ENCODE results near the gene PIGS.

The PIGS gene

GRCh38 chr17:28549236-28550132 is 21.8 kb downstream of the PIGS start:
- peak; percentile 78 to 88 for DNase-seq

- DNase-seq, result no peak
Observed at GRCh38 chr17:28548417-28549130, 22.8 kb downstream of the PIGS start.

DNA sequence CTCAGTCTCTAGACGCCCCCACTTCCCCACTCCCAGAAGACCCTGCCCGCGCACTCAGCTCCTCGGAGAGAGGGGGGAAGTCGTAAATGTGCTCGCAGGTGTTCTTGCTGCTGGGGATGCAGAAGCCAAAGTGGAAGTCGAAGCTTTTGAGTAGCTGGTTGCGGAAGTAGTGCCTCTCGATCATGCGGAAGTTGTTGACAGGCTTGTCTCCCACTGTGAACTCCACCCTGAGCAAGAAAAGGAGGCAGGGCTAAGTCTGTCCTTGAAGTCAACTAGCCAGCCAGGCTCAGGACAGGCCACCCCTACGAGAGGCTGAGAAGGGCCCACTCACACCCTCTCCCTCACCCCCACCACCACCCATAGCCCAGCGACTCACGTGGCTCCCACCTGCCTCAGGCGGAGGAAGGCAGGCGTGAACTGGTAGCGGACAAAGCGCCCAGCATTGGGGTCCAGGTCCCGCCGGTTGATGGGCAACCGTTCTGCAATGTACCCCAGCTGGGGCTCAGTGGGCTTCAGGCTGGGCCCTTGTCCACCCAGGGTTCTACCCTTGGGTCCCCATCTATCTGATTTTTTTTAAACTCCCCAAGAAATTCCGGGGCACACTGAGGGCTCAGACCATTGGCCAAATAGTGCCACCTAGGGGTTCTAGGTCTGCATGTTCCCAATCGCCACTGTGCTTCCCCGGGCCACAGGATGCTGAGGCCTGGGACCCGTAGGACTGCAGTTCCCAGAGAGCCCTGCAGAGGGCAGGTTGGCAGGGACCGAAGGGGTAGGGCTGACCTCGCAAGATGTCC is 23.5 kb downstream of the PIGS start:
- peak; percentile 62 to 82 for DNase-seq

GRCh38 chr17:28547096-28547622 is 24.2 kb downstream of the PIGS start:
- no peak for DNase-seq

GRCh38 chr17:28545787-28546415 is 25.4 kb downstream of the PIGS start:
- peak in 1 of 2 experiments; percentile 28 for DNase-seq

DNA sequence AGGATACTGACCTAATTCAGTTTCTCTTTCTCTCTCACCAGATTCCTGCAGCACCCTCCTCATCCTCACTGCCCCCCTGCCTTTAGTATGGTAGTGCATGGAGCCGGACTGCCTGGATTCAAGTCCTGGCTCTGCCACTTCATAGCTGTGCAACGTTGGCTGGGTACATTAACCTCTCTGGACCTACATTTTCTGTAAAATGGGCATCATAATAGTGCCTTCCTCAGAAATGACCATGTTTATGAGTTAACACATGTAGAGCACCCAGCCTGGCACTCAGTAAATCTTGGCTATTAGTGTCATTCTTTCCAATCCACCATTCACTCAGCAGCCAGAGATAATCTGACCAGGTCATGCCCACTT is 26.2 kb downstream of the PIGS start:
- DNase-seq, result no peak

DNA sequence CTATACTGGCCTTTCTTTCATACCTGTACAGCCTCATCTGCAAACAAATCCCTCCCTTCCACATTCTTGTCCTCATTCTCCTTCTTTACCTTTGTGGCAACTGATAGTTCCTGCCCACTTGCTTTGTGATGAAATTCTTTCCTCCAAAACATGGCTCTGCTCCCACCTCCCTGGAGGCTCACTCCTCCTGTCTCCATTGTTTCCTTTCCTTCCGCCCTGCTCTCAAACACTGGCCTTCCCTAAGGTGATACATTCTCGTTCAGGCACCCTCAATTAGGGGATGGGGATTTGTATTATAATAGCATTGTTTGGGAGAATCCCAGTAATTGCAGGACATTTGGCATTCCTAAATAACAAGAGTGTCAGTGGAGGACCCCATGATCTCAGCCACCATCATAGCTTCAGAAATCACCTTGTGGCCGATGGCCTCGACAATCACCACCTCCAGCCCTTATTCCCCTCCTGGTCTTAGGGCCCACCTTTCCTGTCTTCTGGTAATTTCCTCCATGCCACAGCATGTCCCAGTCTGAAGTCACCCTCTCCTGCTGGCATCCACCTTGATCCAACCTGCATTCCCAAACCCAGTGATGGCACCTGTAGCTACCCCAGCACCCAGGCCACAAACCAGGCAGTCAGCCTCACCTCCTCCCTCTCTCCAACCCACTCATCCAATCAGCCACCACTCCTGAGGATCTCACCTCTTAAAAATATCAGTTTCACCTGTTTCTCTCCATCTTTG is 26.8 kb downstream of the PIGS start:
- no peak for DNase-seq

DNA sequence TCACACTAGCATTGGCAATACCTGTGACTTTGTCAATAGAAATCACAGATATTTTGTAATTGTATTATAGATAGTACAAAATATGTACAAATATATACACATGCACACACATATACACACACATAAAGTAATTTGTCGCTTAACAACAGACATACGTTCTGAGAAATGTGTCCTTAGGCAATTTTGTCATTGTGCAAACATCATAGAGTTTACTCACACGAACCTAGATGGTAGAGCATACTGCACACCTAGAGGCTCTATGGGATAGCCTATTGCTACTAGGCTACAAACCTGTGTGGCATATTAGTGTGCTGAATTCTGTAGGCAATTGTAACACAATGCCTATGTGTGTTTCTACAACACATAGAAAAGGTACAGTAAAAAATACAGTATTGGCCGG is 29.9 kb downstream of the PIGS start:
- no peak for DNase-seq

GRCh38 chr17:28540231-28540630 is 31.1 kb downstream of the PIGS start:
- DNase-seq, result no peak

DNA sequence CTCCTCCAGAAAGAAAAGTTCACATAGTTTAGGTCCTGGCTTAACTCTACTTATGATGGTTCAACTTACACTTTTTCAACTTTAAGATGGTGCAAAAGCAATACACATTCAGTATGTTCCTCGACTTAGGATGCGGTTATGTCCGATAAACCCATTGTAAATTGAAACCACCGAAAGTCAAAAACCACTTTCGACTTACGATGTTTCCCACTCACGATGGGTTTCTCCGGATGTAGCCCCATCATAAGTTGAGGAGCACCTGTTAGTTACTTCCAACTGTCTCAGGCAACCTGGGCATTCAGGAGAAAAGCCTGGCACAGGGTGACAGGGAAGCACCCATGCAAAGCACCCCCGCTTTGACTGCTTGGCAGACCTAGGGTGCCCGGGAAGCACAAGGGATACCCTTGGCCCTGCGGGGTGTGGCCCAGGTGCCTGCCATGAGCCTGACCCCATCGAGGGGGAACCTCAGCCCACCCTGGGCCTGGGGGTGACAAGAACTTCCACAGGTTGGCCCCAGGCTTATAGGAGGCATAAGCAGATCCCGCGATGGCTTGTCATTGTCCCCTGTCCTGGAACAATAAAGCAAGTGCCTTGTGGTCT is 32.9 kb downstream of the PIGS start:
- no peak for DNase-seq

DNA sequence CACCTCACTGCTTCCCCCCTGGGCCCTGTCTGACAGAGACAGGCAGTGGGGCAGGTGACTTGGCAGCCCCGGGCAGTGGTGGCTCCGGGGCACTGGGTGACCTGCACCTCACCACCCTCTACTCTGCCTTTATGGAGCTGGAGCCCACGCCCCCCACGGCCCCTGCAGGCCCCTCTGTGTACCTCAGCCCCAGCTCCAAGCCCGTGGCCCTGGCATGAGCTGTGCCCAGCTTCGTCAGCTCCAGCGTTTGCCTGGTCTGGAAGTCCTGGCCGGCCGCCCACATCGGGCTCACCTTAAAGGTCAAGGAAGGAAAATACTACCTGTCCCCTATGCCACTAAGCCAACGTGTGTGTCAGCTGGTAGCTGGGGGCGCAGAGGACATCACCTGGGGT is 34.1 kb downstream of the PIGS start:
- no peak for DNase-seq

GRCh38 chr17:28536532-28537218 is 34.6 kb downstream of the PIGS start:
- DNase-seq, result peak in 1 of 2 experiments; percentile 26

GRCh38 chr17:28534740-28535375 is 36.5 kb downstream of the PIGS start:
- no peak for DNase-seq

DNA sequence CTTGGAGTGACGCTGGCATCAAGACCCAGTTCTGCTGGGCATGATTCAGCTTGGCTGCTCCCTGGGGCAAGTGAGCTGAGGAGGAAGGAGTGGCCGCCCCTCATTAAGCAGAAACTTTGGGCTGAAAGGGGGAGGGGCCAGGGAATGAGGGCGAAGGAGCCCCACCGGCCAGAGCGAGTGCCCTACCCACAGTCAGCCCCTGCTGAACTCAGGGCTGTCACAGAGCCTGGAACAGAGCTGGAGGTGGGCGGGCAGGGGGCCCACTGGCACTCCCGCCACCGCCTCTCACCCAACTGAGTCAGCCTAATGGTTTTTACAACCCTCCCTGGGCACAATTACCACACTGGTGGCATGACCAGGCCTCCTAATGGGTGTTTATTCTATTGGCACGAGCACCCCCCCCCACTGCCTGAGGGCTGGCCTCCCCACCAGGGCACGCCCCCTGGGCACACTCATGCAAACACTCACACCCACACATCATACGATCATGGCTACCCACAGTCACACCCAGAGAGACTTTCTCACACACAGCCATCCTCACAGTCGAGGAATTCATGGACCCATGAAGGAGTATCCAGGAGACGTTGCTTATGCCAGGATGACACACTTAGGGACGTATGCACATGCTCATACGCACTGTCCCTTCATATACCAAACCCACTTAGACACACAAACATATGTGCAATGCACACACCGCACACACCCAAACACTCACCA is 38.1 kb downstream of the PIGS start:
- DNase-seq, result no peak

DNA sequence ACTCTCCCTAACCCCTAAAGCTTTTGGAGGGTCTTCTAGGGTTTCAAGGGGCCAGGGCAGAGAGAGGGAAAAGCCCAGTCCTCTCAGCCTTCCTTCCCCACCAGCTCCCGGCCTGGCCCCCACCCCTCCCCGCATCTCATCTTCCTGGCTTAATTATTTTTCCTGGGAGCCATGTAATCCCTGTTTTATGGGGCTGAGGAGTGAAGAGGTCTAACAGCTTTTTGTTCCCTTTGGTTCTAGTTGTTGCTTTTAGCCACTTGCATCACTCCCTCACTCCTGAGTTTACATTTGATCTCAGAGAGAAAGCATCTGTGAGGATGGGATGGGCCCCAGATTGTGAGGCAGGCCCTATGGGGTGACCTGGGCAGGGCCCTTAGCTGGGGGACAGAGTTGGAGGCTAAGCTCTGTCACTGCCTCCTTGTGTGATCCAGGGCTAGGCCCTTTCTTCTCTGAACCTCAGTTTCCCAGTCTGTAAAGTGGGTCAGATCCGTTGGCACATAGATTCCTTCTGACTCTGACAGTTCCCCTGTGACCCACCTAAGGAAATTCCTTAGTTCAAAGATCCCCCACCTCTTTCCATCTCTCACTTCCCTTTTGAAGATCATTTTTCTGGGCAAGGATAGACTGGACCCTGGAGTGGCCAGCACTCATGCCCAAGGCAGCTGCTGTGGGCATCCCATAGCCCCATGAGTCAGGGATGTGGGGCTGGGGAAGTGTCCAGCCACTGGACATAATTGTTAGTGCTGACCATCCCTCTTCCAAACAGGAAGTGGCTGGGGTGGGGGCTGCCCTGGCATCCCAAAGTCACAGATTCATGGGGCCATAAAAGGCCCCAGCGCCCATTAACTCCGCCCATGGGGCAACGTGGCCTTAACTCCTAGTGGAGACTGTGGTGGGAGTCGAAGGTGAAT is 39.0 kb downstream of the PIGS start:
- peak; percentile 86 to 90 for DNase-seq

- DNase-seq, result no peak
Observed at GRCh38 chr17:28530926-28531325, 40.4 kb downstream of the PIGS start.

- DNase-seq, result no peak
Observed at GRCh38 chr17:28530250-28530649, 41.1 kb downstream of the PIGS start.

DNA sequence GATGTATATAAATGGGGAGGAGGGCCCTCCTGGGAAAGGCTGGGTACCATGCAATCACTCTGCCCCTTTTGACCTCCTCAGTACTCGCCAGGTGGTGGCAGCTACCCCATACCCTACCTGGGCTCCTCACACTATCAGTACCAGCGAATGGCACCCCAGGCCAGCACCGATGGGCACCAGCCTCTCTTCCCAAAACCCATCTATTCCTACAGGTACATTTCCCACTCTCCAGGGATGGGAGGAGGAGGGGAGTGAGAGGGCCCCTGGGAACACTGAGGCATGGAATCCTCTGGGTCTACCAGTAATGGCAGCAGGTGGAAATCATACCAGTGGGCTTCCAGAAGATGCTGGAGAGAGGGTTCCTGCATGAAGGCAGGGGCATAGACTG is 42.3 kb downstream of the PIGS start:
- no peak for DNase-seq

Measured in NCI-H524 (cell line).